HG03196 (cell line): ENCODE measurements around the gene TEF.

Experiments used
- ATAC-seq: cut with Tn5 transposase; IDR thresholded peaks from one replicate; pipeline ENCODE4 v1.9.1; 2021; ENCODE audit not compliant: unreplicated experiment

The TEF gene

GRCh38 chr22:41447435-41448188 lies 65.9 kb downstream of the TEF start:
- no peak for ATAC-seq

- peak; percentile 42 for ATAC-seq
Measured at GRCh38 chr22:41448189-41448808, 66.6 kb downstream of the TEF start.
